Spleen (tissue), 11 donors: ENCODE measurements around the gene GCHFR. TPM values are rescaled to one million over a fixed set of nuclear protein-coding genes. Genes with fewer than 3 reads are reported as not detected.

ENCODE experiments used
- DNase-seq: peaks from one replicate; pipeline ENCODE4 v3.0.0-alpha.2; 2020
- H3K27ac ChIP-seq, 8 donors: fragments of 200-600 bp; sonication (generic) in 7 of 8; 1 replicate in 4 of 8; 2 replicates in 4 of 8; pipeline versions ENCODE4 v1.5.0 to v1.8.0; 2016 to 2021; ENCODE audit warnings: inconsistent platforms in 4 of 8, mild to moderate bottlenecking in 4 of 8, moderate library complexity in 1 of 8
- H3K27me3 ChIP-seq, 7 donors: fragments of 200-600 bp; sonication (generic) in 6 of 7; replicated peaks in 1 of 7; 1 replicate in 4 of 7; 2 replicates in 3 of 7; pipeline versions ENCODE4 v1.5.0 to v1.8.0; 2016 to 2021; ENCODE audit warnings: inconsistent platforms in 3 of 7, mild to moderate bottlenecking in 1 of 7
- H3K36me3 ChIP-seq, 6 donors: fragments of 200-600 bp; sonication (generic) in 5 of 6; 1 replicate in 4 of 6; 2 replicates in 2 of 6; pipeline versions ENCODE4 v1.5.0 to v1.8.0; 2016 to 2021; ENCODE audit warnings: inconsistent platforms in 2 of 6
- H3K4me1 ChIP-seq, 6 donors: fragments of 200-600 bp; sonication (generic) in 5 of 6; 1 replicate in 3 of 6; 2 replicates in 3 of 6; pipeline versions ENCODE4 v1.5.0 to v1.8.0; 2016 to 2021; ENCODE audit warnings: inconsistent platforms in 3 of 6
- H3K4me3 ChIP-seq, 8 donors: fragments of 200-600 bp; sonication (generic) in 7 of 8; 1 replicate in 4 of 8; 2 replicates in 4 of 8; pipeline versions ENCODE4 v1.5.0 to v1.8.0; 2016 to 2021; ENCODE audit warnings: inconsistent platforms in 4 of 8, mild to moderate bottlenecking in 4 of 8, moderate library complexity in 2 of 8
- H3K9me3 ChIP-seq, 8 donors: fragments of 200-600 bp; sonication (generic) in 7 of 8; 1 replicate in 4 of 8; 2 replicates in 4 of 8; pipeline versions ENCODE4 v1.5.0 to v1.8.0; 2016 to 2021; ENCODE audit warnings: inconsistent platforms in 4 of 8
- CTCF ChIP-seq, 11 experiments: fragments of 200-600 bp in 7 of 11; fragments of 450-650 bp in 4 of 11; sonication (generic) in 4 of 11; IDR thresholded peaks in 8 of 11; conservative IDR thresholded peaks in 3 of 11; 1 replicate in 7 of 11; 2 replicates in 4 of 11; pipeline versions ENCODE4 v1.4.0 to v1.8.0; 2016 to 2021; ENCODE audit warnings: antibody characterized with exemption in 11 of 11, inconsistent platforms in 4 of 11, mild to moderate bottlenecking in 1 of 11
- POLR2A ChIP-seq, 3 donors: fragments of 450-650 bp; IDR thresholded peaks; one replicate each; pipeline ENCODE4 v1.5.1; 2017; ENCODE audit warnings: antibody characterized with exemption in 3 of 3, mild to moderate bottlenecking in 1 of 3
- POLR2AphosphoS5 ChIP-seq, 3 donors: sonication (generic); formaldehyde crosslinking; IDR thresholded peaks; one replicate each; pipeline ENCODE4 v1.5.1; 2017; ENCODE audit warnings: antibody characterized with exemption in 3 of 3
- WGBS, 5 donors: extraction: QIAGEN DNeasy Blood & Tissue Kit in 3 of 5; methylation state at CpG; one replicate each; pipeline versions ENCODE4 v1.1.5 to v1.1.7; 2013 to 2018; 5-methylcytosine and 5-hydroxymethylcytosine counted together
- intact Hi-C: fragments of 100-400 bp; cut with DNase I; formaldehyde crosslinking; loops from one replicate; pipeline ENCODE4 v1.15.0; 2023; ENCODE audit warnings: low total_unique reads
- polyA plus RNA-seq, 3 donors: library from polyadenylated mRNA; stranded (reverse); fragments of 200-250 nt; gene quantifications; one replicate each; pipeline ENCODE4 v1.2.1, GENCODE V29; 2013
- total RNA-seq, 7 donors: library from RNA; depleted of rRNA in 3 of 7; stranded (reverse); fragments of >200 nt in 3 of 7; fragmentation: NEBNext Ultra II Directional in 4 of 7; extraction: Animal tissue kit (Norgen Biotek cat#: 25700) in 4 of 7; gene quantifications; one replicate each; pipeline versions ENCODE4 v1.1.0 to v1.2.1, GENCODE V29; 2016 to 2021
- donor health status: healthy with polysubstance abuse.
- donor health status: DM: no; HTN: no; CAD: no; lungs with moderate emphysema.
- donor health status: DM: no; HTN: no; CAD: no.
- donor health status: Bipolar disorder and iron deficiency.
- donor health status: healthy.
- donor health status: DM: no; HTN: no; CAD: no.
- donor health status: DM: yes; HTN: yes; CAD: no.

GCHFR gene
- total and polyA plus RNA-seq, 10 donors: 6.1 to 38.0 (median 16.0) TPM

DNA sequence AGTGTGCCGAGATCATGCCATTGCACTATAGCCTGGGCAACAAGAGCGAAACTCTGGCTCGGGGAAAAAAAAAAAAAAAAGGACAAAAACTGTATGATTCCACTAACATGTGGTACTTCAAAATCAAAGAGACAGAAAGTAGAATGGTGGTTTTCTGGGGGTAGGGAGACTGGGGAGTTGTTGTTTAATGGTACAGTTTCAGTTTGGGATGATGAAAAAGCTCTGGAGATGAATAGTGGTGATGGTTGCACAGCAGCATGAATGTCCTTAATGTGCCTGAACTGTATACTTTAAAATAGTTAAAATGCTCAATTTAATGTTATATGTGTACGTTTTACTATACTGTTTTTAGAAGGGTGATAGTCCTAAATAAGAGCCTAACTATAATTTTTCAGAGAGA is 41.5 kb upstream of the GCHFR start:
- Histone ChIP-seq H3K4me3 (no peak overlapping the region), H3K9me3 (no peaks in the 10 kb centered on the region), H3K4me1 (no peaks in the 10 kb centered on the region), H3K27me3 (no peaks in the 10 kb centered on the region), H3K36me3 (peaks cover 0 to 44% (median 0%) of the 10 kb centered on the region in 6 donors), H3K27ac (no peak overlapping the region)
- DNase-seq: no peak
- WGBS, 5 donors: 87 to 96% (median 93%) methylated on average over 4 of the region's 4 CpGs
- TF ChIP-seq POLR2AphosphoS5 (IDR thresholded peaks at IDR 0.05): no peak
- intact Hi-C loops: no loop called here

DNA sequence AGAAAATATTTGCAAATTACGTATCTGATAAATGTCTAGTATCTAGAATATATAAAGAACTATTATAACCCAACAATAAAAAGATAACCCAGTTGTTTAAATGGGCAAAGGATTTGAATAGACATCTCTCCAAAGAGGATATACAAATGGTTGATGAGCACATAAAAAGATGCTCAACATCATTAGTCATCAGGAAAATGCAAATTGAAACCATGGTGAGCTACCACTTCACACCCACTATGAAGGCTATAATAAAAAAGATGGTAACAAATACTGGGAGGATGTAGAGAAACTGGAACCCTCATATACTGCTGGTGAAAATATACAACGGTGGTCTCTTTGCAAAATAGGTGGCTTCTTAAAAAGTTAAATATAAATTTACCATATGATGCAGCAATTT is 40.9 kb upstream of the GCHFR start:
- no peaks in the 10 kb centered on the region for H3K9me3 ChIP-seq
- TF ChIP-seq POLR2AphosphoS5 (IDR thresholded peaks at IDR 0.05): no peak
- TF ChIP-seq CTCF (IDR thresholded peaks at IDR 0.05 in 8 of 11, conservative IDR thresholded peaks at IDR 0.05 in 3 of 11): no peak
- no peak for TF ChIP-seq POLR2A (IDR thresholded peaks at IDR 0.05)
- WGBS, 5 donors: 83 to 91% (median 88%) methylated on average over 2 of the region's 2 CpGs
- peaks cover 0 to 42% (median 0%) of the 10 kb centered on the region in 6 donors for H3K36me3 ChIP-seq
- intact Hi-C loops: no loop called here
- no peaks in the 10 kb centered on the region for H3K4me1 ChIP-seq
- no peaks in the 10 kb centered on the region for H3K27me3 ChIP-seq
- DNase-seq: no peak
- H3K4me3 ChIP-seq: no peak overlapping the region
- H3K27ac ChIP-seq: no peak overlapping the region

- Histone ChIP-seq H3K27ac (no peak overlapping the region), H3K4me3 (no peak overlapping the region), H3K9me3 (no peaks in the 10 kb centered on the region), H3K36me3 (peaks cover 0 to 42% (median 0%) of the 10 kb centered on the region in 6 donors), H3K27me3 (no peaks in the 10 kb centered on the region), H3K4me1 (no peaks in the 10 kb centered on the region)
- 93 to 96% (median 94%) methylated on average over 2 of the region's 2 CpGs for WGBS, 5 donors
- DNase-seq: no peak
- intact Hi-C loops: no loop called here
- TF ChIP-seq CTCF (IDR thresholded peaks at IDR 0.05 in 8 of 11, conservative IDR thresholded peaks at IDR 0.05 in 3 of 11): no peak
- TF ChIP-seq POLR2A (IDR thresholded peaks at IDR 0.05): no peak
- no peak for TF ChIP-seq POLR2AphosphoS5 (IDR thresholded peaks at IDR 0.05)
Observed at GRCh38 chr15:40723919-40724318, 39.9 kb upstream of the GCHFR start.

DNA sequence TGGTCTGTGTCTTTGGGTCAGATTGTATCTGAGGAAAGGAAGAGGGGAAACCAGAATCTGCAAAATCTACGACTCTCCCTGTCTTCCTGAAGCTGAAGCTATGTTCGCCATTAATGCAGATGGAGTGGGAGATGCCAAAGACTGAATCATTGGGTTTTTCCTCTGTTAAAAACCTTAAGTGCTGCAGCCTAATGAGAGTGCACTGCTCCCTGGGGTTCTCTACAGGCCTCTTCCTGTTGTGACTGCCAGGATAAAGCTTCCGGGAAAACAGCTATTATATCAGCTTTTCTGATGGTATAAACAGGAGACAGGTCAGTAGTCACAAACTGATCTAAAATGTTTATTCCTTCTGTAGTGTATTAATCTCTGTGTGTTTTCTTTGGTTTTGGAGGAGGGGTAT is 32.8 kb upstream of the GCHFR start:
- H3K27me3 ChIP-seq: no peaks in the 10 kb centered on the region
- DNase-seq: no peak
- H3K4me3 ChIP-seq: no peak overlapping the region
- intact Hi-C loops: no loop called here
- peaks cover 0 to 82% (median 37%) of the 10 kb centered on the region in 6 donors for H3K36me3 ChIP-seq
- TF ChIP-seq CTCF (IDR thresholded peaks at IDR 0.05 in 8 of 11, conservative IDR thresholded peaks at IDR 0.05 in 3 of 11): no peak
- TF ChIP-seq POLR2A (IDR thresholded peaks at IDR 0.05): no peak
- TF ChIP-seq POLR2AphosphoS5 (IDR thresholded peaks at IDR 0.05): no peak
- no peaks in the 10 kb centered on the region for H3K9me3 ChIP-seq
- no peaks in the 10 kb centered on the region for H3K4me1 ChIP-seq
- H3K27ac ChIP-seq: no peak overlapping the region
- WGBS, 5 donors: 64 to 83% (median 78%) methylated on average over 3 of the region's 3 CpGs

- no peaks in the 10 kb centered on the region for H3K9me3 ChIP-seq
- no peaks in the 10 kb centered on the region for H3K27me3 ChIP-seq
- WGBS, 5 donors: 92 to 96% (median 96%) methylated on average over 4 of the region's 4 CpGs
- TF ChIP-seq CTCF (IDR thresholded peaks at IDR 0.05 in 8 of 11, conservative IDR thresholded peaks at IDR 0.05 in 3 of 11) (no peak), POLR2A (IDR thresholded peaks at IDR 0.05) (no peak), POLR2AphosphoS5 (IDR thresholded peaks at IDR 0.05) (no peak)
- no peak overlapping the region for H3K4me3 ChIP-seq
- DNase-seq: no peak
- H3K4me1 ChIP-seq: no peaks in the 10 kb centered on the region
- peaks cover 3 to 100% (median 80%) of the 10 kb centered on the region in 6 donors for H3K36me3 ChIP-seq
- H3K27ac ChIP-seq: no peak overlapping the region
- intact Hi-C loops: no loop called here
Observed at GRCh38 chr15:40736575-40736974, 27.3 kb upstream of the GCHFR start.
